GM21786 (cell line): ENCODE measurements around the gene OR10J4.
"Not testable (repeated sequence)": the region's sequence is repeated elsewhere in the genome, so short reads cannot be mapped to it uniquely, and the experiment has no call there.

ENCODE experiments used
- ATAC-seq: cut with Tn5 transposase; IDR thresholded peaks from one replicate; pipeline ENCODE4 v1.9.1; 2021; ENCODE audit not compliant: unreplicated experiment

The OR10J4 gene

DNA sequence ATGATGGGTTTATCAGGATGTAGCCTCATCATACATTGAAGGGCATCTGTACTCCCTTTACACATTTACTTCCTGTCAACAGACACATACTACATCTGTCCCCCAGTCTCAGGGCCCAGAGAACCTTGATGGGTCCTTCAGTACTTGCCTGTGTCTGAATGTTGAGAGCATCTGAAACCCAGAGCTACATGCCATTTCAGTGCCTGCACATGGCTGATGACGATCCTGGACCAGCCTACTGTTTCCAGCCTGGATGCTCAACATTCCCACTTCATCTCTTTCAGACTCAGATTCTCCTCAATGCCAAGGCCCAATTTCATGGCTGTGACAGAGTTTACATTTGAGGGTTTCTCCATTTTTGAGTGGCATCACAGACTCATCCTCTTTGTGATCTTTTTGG is at the start of gene OR10J4:
TSS of gene OR10J4 (plus strand) at position 301 of the 400 bp plus-strand sequence.
- ATAC-seq = no peak

- ATAC-seq = no peak
These were observed 25.2 kb upstream of the OR10J4 start for GRCh38 chr1:159406821-159407220.

DNA sequence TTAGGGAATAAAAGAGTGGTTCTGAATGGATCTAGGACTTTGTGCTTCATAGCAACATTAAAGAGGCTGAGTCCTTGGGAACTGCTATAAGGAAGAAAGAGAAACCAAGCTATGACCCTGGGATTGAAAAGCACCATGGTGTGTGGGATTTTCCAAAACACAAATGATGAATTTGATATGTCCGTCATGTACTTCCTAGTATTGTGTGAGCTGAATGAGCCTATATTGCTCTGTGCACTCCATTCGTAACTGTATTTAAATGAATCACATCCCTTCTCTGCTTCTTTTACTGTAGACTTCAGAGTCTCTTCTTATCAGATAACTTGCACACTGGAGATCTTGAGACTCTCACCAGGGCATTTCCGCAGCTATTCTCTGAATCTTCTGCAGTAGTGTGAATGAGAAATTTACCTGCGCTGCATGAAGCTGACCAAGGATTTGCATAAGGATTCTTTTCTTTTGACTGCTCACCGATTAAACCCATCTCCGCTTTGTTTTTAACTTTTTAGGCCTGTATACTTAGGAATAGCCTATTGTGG is 23.1 kb upstream of the OR10J4 start:
- ATAC-seq = no peak

DNA sequence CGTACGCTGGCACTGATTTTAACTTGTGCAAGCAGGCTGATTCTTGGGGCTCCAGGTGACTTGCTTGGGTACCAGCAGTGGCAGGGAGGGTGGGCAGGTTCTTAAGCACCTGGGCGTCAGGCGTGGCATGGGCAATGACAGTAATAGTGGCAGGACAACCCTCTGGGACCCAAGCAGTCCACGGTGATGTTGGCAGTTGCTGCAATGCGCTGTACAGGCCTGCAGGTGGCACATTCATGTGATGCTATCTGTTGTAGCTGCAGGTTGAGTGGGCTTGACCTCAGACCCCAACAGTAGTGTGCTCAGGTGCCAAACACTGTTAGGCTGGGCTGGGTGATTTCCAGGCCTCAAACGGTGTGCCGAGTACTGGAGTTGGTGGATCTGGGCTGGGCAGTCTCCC is 10.2 kb upstream of the OR10J4 start:
- no peak for ATAC-seq

- no peak for ATAC-seq
These were observed 3.5 kb upstream of the OR10J4 start for GRCh38 chr1:159428536-159428935.

DNA sequence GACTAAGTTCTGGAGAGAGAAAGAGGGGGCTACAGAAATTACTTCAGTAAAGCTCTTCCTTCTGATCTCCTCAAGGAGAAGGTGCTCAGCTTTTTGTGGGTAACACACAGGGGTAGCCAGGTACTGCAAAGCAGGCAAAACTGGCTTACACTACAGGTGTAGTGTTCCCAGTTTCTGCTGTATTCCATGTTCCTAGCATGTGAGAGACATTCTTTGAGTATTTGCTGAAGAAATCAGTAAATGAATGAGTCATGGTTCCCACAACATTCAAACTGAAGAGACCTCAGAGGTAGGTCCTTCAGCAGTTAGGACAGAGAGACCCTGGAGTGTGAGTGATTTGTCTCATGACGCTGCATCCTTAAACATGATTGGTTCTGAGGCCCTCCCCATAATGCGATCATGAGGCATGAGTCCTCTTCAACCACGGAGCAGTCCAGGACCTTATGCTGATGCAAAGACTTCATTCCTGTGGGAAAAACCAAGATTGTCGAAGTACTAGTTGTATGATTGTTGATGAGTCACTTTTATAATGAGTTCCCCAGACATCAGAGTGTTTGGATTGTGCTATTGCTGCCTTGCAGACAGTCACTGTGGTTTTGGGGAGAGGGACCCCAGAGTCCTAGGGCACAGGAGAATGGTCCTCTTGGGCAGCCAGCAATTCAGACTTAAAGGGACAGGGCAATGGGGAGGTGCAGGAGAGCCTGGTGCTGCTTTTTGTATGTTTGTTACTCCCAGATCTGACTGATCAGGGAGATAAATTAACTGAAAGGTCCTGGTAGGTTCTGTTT is 2.7 kb upstream of the OR10J4 start:
- no peak for ATAC-seq

DNA sequence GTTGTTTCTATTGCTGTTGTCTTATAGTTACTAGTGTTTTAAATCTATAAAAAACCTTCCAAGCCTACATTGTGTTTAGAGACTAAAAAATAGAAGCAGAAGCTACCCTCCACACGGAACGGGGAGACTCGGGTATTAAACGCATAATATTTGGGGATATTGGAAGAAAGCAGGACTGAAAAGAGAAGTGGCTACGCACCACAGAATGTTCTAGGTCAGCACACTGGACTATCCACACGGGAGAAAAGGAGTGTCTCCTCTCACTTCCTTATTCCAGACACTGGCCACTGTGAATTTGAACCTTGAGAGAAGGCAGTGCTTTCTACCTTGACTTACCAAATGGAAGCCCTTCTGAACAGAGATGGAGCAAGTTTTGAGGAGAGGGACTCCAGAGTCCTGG is 1.0 kb upstream of the OR10J4 start:
- no peak for ATAC-seq

- no peak for ATAC-seq
These were observed 4.5 kb downstream of the OR10J4 start for GRCh38 chr1:159436469-159436868.

DNA sequence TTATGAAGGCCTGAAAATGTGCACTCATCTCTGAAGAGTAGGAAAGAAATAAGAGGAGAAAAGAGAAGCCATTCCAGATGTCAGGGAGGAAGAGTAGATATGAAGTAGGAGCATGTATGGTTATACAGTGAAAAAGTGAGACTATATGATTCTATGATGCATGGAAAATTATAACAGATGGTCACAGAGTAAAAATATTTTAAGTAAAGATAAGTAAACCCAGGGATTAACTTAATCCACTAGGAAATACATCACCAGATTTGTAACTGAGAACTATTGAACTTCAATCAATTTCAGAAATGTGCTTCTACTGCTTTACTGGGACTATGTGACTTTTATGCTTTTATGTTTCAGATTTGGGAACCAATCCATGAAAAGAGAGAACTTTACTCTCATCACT is 7.4 kb downstream of the OR10J4 start, which contains the start of gene OR10J1:
TSS of gene OR10J1 (plus strand) at position 301 of the 400 bp plus-strand sequence. CDS start at position 371, 70 bp downstream.
- no peak for ATAC-seq

DNA sequence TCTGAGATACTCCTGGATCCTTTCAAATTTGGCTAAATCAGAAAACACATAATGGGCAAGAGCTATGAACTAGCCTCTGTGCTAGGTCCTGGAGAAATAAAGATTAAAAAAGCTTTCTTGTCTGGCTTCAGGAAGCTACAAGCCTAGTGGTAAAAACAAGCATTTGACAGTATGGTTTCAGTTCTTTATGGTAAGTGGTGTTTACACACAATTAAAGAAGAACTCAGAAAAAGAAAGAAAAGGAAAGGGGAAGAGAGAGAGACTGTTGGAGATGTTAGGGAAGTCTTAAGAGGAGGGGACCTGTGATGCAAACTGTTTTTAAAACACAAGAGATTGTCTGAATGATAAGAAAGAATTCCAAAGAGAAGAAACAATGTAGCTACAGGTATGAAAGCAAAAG is 9.4 kb downstream of the OR10J4 start:
- ATAC-seq = no peak

- ATAC-seq = no peak
These were observed 10.4 kb downstream of the OR10J4 start for GRCh38 chr1:159442428-159442827.

DNA sequence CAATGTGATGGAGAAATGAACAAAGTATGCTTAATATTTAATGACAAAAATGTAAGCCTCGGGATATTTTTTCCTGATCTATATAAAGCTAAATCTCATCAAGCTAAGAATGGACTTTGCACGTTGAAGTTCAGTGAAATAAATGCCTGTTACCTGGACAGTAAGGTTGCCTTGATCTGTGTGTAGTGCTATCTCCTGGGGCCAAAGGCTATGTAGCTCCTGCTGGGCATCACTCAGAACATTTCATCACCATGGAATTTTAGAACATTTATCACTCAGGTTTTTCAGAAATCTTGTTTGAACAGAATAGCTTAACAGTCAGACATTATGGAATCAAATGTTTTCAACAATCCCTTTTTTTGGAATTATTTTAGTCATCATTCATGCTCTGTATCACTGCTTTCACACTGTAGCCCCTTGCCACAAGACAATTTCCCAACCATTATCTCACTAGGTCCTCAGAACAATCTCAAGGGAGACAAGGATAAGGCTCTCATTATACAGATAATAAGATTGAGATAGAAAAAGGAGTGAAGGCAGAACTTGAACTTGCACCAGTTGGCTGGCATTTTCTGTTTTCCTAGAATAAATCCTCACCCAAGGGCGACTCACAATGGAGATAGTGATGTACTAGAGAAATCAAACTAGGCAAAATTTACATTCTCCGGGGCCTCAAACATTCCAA is 11.2 kb downstream of the OR10J4 start:
- no peak for ATAC-seq

GRCh38 chr1:159444511-159444910 is 12.5 kb downstream of the OR10J4 start:
- no peak for ATAC-seq

- no peak for ATAC-seq
These were observed 16.2 kb downstream of the OR10J4 start for GRCh38 chr1:159448181-159448580.

- ATAC-seq = not testable (repeated sequence)
These were observed 17.6 kb downstream of the OR10J4 start for GRCh38 chr1:159449605-159450004.

GRCh38 chr1:159459551-159459950 is 27.5 kb downstream of the OR10J4 start:
- ATAC-seq = no peak

DNA sequence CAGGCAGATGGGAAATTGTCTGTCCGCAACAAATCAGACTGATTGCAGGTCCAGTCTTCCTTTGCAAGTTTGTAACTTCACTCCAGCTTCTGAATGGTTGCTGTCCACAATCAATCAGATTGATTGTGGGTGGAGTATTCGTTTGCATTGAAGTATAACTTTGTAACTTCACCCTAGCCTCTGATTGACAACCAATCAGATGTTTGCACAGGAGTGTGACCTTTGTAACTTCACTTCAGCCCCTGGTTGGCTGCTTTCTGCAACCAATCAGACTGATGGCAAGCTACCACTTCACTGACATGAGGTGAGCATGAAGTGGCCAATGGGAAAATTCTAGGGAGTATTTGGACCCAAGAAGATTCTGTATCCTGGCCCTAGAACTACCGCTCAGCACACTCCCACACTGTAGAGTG is 33.2 kb downstream of the OR10J4 start:
- no peak for ATAC-seq

- no peak for ATAC-seq
These were observed 36.3 kb downstream of the OR10J4 start for GRCh38 chr1:159468321-159468720.

DNA sequence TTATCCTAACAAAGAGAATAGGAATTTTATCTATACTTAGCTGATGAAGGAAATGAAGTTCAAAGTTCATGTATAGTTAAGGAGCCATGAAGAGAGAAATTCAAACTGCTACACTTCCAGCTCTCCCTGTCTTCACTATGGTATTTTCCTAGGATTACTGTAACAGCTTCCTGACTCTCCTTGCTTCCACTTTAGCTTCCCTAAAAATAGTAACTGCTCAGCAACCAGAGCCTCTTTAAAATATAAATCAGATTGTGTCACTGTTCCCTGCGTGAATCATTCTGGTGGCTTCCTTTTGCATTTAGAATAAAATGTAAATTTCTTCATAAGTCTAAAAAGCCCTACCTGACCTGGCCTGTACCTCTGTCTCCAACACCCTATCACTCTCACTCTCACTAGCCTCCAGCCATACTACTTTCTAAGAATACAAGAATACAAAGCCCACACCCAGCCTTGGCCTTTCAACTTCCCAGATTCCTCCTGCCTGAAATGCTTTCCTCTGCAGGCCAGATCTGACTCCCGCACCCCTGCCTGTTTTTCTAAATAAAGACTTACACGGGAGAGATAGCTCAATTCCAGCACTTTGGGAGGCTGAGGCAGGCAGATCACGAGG is 38.0 kb downstream of the OR10J4 start:
- ATAC-seq = no peak

DNA sequence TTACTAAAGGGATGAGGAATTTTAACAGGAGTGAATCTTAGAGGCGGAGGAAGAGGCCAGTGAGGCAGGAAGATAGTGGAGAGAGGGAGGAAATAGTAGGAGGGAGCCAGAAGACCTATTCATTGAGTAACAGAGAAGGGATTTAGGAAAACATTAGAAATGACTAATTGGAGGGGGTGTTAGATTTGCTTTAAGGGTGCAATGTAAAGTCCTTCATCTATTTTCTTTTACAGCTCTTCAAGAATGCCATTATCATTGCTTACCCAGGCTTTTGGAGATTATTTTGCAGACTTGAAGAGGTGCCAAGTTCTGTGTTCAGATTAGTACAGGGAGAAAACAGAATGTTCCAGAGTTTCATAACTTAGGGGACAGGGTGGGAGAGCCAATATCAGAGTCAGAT is 41.3 kb downstream of the OR10J4 start:
- ATAC-seq = no peak

- no peak for ATAC-seq
These were observed 42.9 kb downstream of the OR10J4 start for GRCh38 chr1:159474926-159475325.
